VCaP (cell line): ENCODE measurements around the gene GAP43.

Experiments
- H3K27ac ChIP-seq: fragments of 450-650 bp; 2 replicates; pipeline ENCODE4 v1.5.1; 2017
- CTCF ChIP-seq: fragments of 450-650 bp; conservative IDR thresholded peaks from 2 replicates; pipeline ENCODE4 v1.5.1; 2017; ENCODE audit warnings: mild to moderate bottlenecking, moderate library complexity

Gene GAP43

GRCh38 chr3:115644391-115644790 is 21.1 kb downstream of the GAP43 start:
- no peak overlapping the region for H3K27ac ChIP-seq
- no peak for TF ChIP-seq CTCF

GRCh38 chr3:115646027-115646690 is 22.8 kb downstream of the GAP43 start:
- no peak for TF ChIP-seq CTCF
- peak overlapping the region; percentile 20 for H3K27ac ChIP-seq

- H3K27ac ChIP-seq: no peak overlapping the region
- no peak for TF ChIP-seq CTCF
Measured at GRCh38 chr3:115648559-115648958, 25.2 kb downstream of the GAP43 start.

GRCh38 chr3:115651087-115651486 is 27.8 kb downstream of the GAP43 start:
- TF ChIP-seq CTCF: no peak
- H3K27ac ChIP-seq: no peak overlapping the region

- no peak overlapping the region for H3K27ac ChIP-seq
- no peak for TF ChIP-seq CTCF
Measured at GRCh38 chr3:115651599-115651998, 28.3 kb downstream of the GAP43 start.

GRCh38 chr3:115652738-115653137 is 29.4 kb downstream of the GAP43 start:
- no peak for TF ChIP-seq CTCF
- H3K27ac ChIP-seq: no peak overlapping the region

- TF ChIP-seq CTCF: no peak
- no peak overlapping the region for H3K27ac ChIP-seq
Measured at GRCh38 chr3:115655761-115656282, 32.5 kb downstream of the GAP43 start.
